Mesothelial cell of epicardium (in vitro differentiated cells): ENCODE data around the gene SPON1. TPM values are rescaled to one million over a fixed set of nuclear protein-coding genes. Genes with fewer than 3 reads are reported as not detected.

Experiments
- DNase-seq, 2 experiments: peaks; one replicate each; pipeline ENCODE4 v3.0.0; 2021; ENCODE audit warnings: low spot score in 2 of 2; ENCODE audit not compliant: unreplicated experiment in 2 of 2
- H3K27ac Mint-ChIP-seq: 2 replicates; pipeline ENCODE4 v1.8.0; 2021; ENCODE audit warnings: mixed read lengths
- H3K27me3 Mint-ChIP-seq: 2 replicates; pipeline ENCODE4 v1.8.0; 2021; ENCODE audit warnings: low read depth, mixed read lengths
- H3K36me3 Mint-ChIP-seq: 2 replicates; pipeline ENCODE4 v1.8.0; 2021; ENCODE audit warnings: mixed read lengths
- H3K4me1 Mint-ChIP-seq: 2 replicates; pipeline ENCODE4 v1.8.0; 2021; ENCODE audit warnings: mixed read lengths
- H3K4me3 Mint-ChIP-seq: 2 replicates; pipeline ENCODE4 v1.8.0; 2021; ENCODE audit warnings: mild to moderate bottlenecking, moderate library complexity, mixed read lengths
- H3K9me3 Mint-ChIP-seq: 2 replicates; pipeline ENCODE4 v1.8.0; 2021; ENCODE audit warnings: mixed read lengths
- CTCF ChIP-seq: fragments of 200-600 bp; sonication (generic); IDR thresholded peaks from one replicate; pipeline ENCODE4 v1.5.0; 2021; ENCODE audit warnings: antibody characterized with exemption; ENCODE audit not compliant: unreplicated experiment
- total RNA-seq: library from RNA; stranded (reverse); gene quantifications from 3 replicates; pipeline ENCODE4 v1.2.1, GENCODE V29; 2021

SPON1 gene
- total RNA-seq, 1 donor from 2014 or later = 30.9 TPM

- H3K27me3 Mint-ChIP-seq = peaks cover 92% of the 10 kb centered on the region
- no peaks in the 10 kb centered on the region for H3K36me3 Mint-ChIP-seq
- peak overlapping the region; percentile 66 for H3K4me3 Mint-ChIP-seq
- peaks cover 15% of the 10 kb centered on the region for H3K4me1 Mint-ChIP-seq
- no peaks in the 10 kb centered on the region for H3K9me3 Mint-ChIP-seq
- TF ChIP-seq CTCF = no peak
- no peak overlapping the region for H3K27ac Mint-ChIP-seq
- peak in 1 of 2 experiments; percentile 49 for DNase-seq
These were observed 1.6 kb downstream of the SPON1 start for GRCh38 chr11:13963949-13964770.

GRCh38 chr11:13964771-13965074 is 2.2 kb downstream of the SPON1 start:
- peak overlapping the region; percentile 66 for H3K4me3 Mint-ChIP-seq
- no peak for DNase-seq
- H3K9me3 Mint-ChIP-seq = no peaks in the 10 kb centered on the region
- no peak overlapping the region for H3K27ac Mint-ChIP-seq
- no peak for TF ChIP-seq CTCF
- peaks cover 15% of the 10 kb centered on the region for H3K4me1 Mint-ChIP-seq
- H3K27me3 Mint-ChIP-seq = peaks cover 92% of the 10 kb centered on the region
- no peaks in the 10 kb centered on the region for H3K36me3 Mint-ChIP-seq

- Mint-ChIP-seq H3K27ac (no peak overlapping the region), H3K27me3 (peaks cover 91% of the 10 kb centered on the region), H3K9me3 (no peaks in the 10 kb centered on the region), H3K4me3 (peak overlapping the region; percentile 66), H3K4me1 (peaks cover 15% of the 10 kb centered on the region), H3K36me3 (no peaks in the 10 kb centered on the region)
- DNase-seq = no peak
- no peak for TF ChIP-seq CTCF
These were observed 2.8 kb downstream of the SPON1 start for GRCh38 chr11:13965337-13965736.

- no peak overlapping the region for H3K27ac Mint-ChIP-seq
- H3K9me3 Mint-ChIP-seq = no peaks in the 10 kb centered on the region
- no peaks in the 10 kb centered on the region for H3K36me3 Mint-ChIP-seq
- H3K4me3 Mint-ChIP-seq = no peak overlapping the region
- peaks cover 92% of the 10 kb centered on the region for H3K27me3 Mint-ChIP-seq
- peaks cover 16% of the 10 kb centered on the region for H3K4me1 Mint-ChIP-seq
- TF ChIP-seq CTCF = no peak
- no peak for DNase-seq
These were observed 3.5 kb downstream of the SPON1 start for GRCh38 chr11:13966013-13966412.

GRCh38 chr11:13966486-13966885 is 4.0 kb downstream of the SPON1 start:
- TF ChIP-seq CTCF = no peak
- Mint-ChIP-seq H3K27ac (no peak overlapping the region), H3K27me3 (peaks cover 88% of the 10 kb centered on the region), H3K9me3 (no peaks in the 10 kb centered on the region), H3K4me1 (peaks cover 17% of the 10 kb centered on the region), H3K4me3 (no peak overlapping the region), H3K36me3 (no peaks in the 10 kb centered on the region)
- no peak for DNase-seq
